SK-MEL-5 (cell line): ENCODE data around the gene NDFIP1. TPM values are rescaled to one million over a fixed set of nuclear protein-coding genes. Genes with fewer than 3 reads are reported as not detected.

Experiments used
- DNase-seq: peaks from one replicate; pipeline ENCODE4 v3.0.0-alpha.2; 2016; ENCODE audit warnings: low read depth, low spot score
- in situ Hi-C: cut with HindIII; loops from 2 replicates; pipeline ENCODE4 v1.10.0; 2016; ENCODE audit warnings: low sequenced_read_pairs, high pct_unique_total_duplicates, low pct_unique_long_range_greater_than_20kb
- polyA plus RNA-seq, 2 experiments: library from polyadenylated mRNA; depleted of rRNA; stranded (reverse); fragments of >200 nt; gene quantifications; 2 replicates each; pipeline ENCODE4 v1.2.3, GENCODE V29; 2015
- total RNA-seq: library from RNA; depleted of rRNA; stranded (reverse); fragments of >200 nt; shearing (Covaris generic); gene quantifications from 2 replicates; pipeline ENCODE4 v1.2.3, GENCODE V29; 2014; rRNA removed

The NDFIP1 gene
- 38.6 and 41.8 TPM in 2 replicates for total RNA-seq
- 114 and 145 TPM in 2 replicates for polyA plus RNA-seq (2015; cell fraction: cytosol; rRNA removed)
- polyA plus RNA-seq (2015; cell fraction: nucleus; rRNA removed), result 5.0 and 9.2 TPM in 2 replicates

DNA sequence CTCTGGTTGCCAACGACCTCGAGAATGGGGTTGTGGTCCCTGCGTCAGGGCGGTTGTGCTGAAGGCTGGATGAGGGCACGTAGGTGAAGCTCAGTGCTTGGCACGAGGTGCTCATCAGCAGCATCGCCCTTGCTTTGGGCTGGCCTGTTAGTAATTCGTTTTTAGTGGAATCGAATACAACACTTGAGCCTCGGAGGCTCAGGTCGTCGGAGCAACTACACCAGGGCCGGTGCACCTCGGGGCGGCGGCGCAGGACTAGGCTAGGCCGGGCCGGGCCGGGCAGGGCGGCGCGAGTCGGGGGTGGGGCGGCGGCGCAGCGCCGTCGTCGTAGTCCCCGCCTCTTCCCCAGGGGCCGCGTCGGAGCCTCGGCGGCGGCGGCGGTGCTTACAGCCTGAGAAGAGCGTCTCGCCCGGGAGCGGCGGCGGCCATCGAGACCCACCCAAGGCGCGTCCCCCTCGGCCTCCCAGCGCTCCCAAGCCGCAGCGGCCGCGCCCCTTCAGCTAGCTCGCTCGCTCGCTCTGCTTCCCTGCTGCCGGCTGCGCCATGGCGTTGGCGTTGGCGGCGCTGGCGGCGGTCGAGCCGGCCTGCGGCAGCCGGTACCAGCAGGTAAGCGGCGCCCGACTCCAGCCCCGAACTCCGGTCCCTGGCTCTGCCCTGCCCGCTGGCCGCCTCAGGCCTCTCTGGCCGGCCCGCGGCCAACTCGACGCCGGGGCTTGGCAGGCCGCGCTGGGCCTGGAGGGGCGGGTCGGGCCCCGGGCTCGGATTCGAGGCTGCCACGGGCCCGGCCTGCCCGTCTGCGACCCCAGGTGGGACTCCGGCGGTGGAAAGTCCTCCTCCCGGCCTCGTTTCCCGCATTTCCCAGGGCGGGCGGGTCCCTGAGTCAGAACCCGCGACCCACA lies at the start of gene NDFIP1:
TSS of gene NDFIP1 (plus strand) at position 348 of the 899 bp plus-strand sequence. CDS start at position 544, 196 bp downstream.
- in situ Hi-C loops, result no loop called here
- DNase-seq, result peak; percentile 76

- DNase-seq, result peak; percentile 76
Measured at GRCh38 chr5:142059304-142059940, 49.2 kb upstream of the NDFIP1 start.

DNA sequence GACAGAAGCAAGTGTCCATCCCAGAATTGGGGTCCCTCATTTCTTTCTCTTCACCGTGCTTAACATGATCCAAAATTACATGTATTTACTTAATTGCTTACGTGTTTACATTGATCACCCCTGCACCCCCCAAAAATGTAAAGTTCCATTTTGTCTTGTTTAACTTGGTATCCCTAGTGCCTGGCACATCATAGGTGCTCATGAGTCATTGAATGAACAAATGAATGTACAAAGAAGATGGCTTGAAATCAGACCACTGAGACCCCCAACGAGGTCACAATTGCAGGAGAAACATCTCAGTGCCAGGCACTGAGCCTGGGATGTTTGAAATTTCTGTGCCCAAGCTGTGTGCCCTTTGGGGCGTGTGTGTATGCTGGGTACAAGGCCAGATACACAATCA lies 45.2 kb upstream of the NDFIP1 start:
- in situ Hi-C loops, result no loop called here
- no peak for DNase-seq

More at GRCh38 chr5:142059304-142059940, 49.2 kb upstream of the NDFIP1 start:
- in situ Hi-C loops, result no loop called here

DNA sequence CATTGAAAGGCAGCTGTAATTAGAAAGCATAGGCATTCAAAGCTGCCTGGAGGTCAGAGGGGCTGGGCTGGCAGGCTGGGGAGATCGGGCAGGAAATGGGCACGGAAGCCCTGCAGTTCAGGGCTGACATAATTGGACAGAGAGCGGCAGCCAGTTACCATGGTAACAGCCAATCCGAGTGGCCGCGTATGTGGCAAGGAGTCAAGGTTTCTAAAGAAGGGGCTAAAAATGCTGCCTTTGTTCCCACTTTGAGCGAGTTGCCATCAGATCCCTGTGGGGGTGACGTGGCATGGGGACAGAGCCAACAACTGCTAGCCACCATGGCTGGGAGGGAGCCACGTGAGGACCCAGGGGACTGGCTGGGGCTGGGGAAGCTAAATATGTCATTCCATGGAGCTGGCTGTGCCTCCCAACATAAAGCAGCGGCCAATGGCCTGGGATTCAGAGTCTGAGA lies 44.7 kb upstream of the NDFIP1 start:
- DNase-seq, result peak; percentile 94
- in situ Hi-C loops, result no loop called here

GRCh38 chr5:142065273-142065672 lies 43.3 kb upstream of the NDFIP1 start:
- in situ Hi-C loops, result no loop called here
- DNase-seq, result peak; percentile 27

- DNase-seq, result no peak
- in situ Hi-C loops, result no loop called here
Measured at GRCh38 chr5:142069606-142070399, 38.8 kb upstream of the NDFIP1 start.

GRCh38 chr5:142070734-142071133 lies 37.8 kb upstream of the NDFIP1 start:
- in situ Hi-C loops, result no loop called here
- no peak for DNase-seq

DNA sequence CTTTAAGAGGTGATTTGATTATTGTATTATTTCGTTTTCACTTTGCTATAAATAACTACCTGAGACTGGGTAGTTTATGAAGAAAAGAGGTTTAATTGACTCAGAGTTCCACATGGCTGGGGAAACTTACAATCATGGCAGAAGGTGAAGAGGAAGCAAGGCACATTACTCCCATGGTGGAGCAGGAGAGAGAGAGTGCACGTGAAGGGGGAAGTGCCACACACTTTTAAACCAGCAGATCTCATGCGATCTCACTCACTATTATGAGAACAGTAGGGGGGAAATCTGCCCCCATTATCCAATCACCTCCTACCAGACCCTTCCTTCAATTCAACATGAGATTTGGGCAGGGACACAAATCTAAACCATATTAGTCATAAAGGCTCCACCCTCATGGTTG lies 36.1 kb upstream of the NDFIP1 start:
- in situ Hi-C loops, result no loop called here
- DNase-seq, result no peak

- DNase-seq, result no peak
- in situ Hi-C loops, result no loop called here
Measured at GRCh38 chr5:142073362-142073988, 35.1 kb upstream of the NDFIP1 start.

GRCh38 chr5:142074006-142074405 lies 34.6 kb upstream of the NDFIP1 start:
- in situ Hi-C loops, result no loop called here
- DNase-seq, result no peak

- DNase-seq, result no peak
- in situ Hi-C loops, result no loop called here
Measured at GRCh38 chr5:142078221-142078620, 30.4 kb upstream of the NDFIP1 start.

GRCh38 chr5:142078706-142079105 lies 29.9 kb upstream of the NDFIP1 start:
- in situ Hi-C loops, result no loop called here
- no peak for DNase-seq

DNA sequence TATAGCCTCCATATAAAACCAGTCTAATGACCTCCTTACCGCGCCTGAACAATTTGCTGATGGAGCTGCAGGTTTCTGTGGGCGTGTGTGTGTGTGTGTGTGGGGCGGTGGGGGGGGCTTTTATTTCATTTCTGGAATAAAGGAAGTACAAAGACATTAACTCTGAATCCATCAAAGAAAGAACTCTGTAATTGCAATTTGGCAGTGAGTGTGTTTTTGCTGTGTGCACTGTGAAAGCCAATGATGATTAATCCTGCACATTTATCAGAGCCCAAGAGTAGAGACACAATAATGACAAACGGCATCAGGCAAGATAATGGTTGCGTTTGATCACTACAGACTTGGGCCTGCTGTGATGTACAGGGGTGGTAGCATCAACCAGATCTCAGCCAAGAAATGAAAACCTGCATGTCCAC lies 29.3 kb upstream of the NDFIP1 start:
- no peak for DNase-seq
- in situ Hi-C loops, result no loop called here

GRCh38 chr5:142080248-142080647 lies 28.3 kb upstream of the NDFIP1 start:
- DNase-seq, result no peak
- in situ Hi-C loops, result no loop called here

DNA sequence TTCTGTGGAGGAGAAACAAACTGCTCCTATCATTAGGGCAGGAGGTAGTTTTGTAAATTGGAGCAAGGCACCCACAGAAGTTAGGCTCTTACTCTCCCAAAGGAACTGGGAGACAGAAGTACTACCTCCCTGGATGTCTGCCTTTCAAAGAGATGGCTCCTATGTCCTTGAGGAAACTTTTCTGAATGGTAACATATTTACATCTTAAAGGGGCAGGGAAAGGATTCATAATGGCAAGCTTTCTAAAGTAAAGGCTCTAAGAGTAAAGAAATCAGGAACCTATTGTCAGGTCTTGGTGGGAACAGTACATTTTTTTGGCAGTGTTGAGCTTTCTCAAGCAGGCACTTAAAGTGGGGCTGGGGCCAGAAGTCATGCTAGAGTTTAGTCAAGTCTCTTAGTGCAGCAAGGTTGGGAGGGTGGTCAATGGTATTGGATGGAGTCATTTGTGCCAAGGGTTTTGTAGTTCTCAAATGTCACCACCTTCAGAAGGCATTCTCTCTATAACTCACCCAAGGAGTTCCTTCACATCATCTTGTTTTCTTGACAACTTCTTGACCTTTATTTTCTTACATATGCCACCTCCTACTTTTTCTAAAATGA lies 26.3 kb upstream of the NDFIP1 start:
- in situ Hi-C loops, result no loop called here
- no peak for DNase-seq

DNA sequence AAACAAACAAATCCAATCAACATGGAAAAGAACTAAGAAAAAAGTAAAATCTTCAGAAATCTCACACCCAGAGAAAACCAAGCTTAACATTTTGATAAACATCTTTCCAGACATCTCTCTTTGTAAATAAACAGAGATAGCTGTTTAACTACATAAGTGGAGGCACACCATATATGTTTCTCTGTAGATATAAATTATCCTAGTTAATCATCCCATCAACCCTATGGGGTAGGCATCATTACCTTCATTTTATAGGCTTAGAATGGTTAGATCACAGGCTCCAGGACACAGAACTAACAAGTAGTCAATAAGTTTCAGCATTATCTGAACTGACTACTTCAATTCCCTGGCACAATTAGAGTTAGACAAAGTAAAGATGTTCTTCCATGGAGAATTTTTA lies 22.4 kb upstream of the NDFIP1 start:
- DNase-seq, result no peak
- in situ Hi-C loops, result no loop called here

- DNase-seq, result peak; percentile 19
- in situ Hi-C loops, result no loop called here
Measured at GRCh38 chr5:142086679-142087078, 21.9 kb upstream of the NDFIP1 start.
